ENCODE measurements around the gene HIVEP3.

HIVEP3 gene

GRCh38 chr1:41539418-41539805 lies 379.3 kb downstream of the HIVEP3 start:
- DNase-seq = no peak

DNA sequence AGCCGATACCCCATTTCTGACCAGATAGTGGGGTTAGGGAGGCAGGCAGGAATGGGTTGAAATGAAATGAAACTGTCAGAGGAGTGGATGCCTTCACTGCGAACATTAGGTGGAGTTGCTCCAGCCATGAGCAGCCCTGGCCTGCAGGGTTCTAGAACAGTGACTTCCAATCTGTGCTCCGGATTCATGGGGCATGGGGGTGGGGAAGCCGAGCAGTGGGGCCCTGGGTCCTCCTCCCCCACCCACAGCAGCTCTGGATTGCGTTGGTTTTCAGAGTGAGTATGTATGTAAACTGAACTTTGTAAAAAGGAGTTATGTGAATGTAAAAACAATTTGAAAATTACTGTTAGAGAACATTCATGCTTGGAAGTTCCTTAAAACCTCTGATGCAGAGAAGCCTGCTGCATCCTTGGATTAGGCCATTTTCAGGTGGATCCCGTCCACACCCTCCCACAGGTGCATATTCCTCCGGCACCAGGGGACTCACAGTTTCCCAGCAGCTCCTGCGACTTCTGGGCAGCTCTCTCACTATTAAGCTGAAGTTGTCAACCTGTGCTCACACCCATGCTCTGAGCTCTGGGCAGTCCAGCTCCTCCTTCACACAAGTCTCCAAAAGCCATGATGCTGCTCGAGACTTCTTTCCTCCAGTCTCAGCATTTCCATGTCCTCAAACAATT lies 379.8 kb downstream of the HIVEP3 start:
- DNase-seq = no peak

GRCh38 chr1:41537788-41538351 lies 380.9 kb downstream of the HIVEP3 start:
- no peak for DNase-seq

DNA sequence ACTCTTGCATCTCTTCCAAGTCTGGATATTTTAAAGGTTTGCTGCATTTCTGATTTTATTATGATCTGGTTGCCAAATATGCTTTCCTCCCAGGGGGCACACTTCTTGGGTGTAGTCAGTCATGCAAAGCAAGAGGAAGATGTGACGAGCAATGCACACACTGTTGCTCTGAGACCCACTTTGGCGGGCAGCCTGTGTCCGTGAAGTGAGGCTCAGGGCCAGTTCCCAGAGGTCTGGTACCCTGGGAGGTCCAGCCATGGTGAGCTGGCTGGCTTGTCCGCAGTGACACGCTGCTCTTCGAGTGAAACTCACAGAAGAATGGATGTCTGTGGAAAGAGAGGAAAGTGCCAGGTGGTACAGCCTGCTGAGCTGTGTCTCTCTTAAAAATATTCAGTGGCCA lies 381.5 kb downstream of the HIVEP3 start:
- DNase-seq = no peak

DNA sequence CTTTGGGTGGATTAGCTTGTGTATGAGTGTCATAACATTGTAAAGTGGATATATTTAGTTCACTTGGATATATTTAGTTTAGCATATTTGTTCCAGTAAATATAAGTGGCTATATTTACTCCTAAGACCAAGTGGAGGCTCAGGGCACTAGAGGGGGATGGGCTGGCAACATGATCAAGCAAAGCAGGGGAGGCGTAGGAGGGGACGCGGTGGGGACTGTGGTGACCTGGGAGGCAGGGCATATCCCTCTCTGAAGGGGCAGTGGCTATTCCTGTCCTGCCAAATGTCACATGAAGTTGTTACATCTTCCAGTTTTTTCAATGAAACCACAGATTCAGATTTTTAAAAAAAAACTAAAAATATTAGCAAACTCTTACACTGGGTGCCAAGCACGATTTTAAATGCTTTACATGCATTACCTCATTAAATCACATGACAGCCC lies 382.3 kb downstream of the HIVEP3 start:
- DNase-seq = no peak

- DNase-seq = no peak
These were observed 383.0 kb downstream of the HIVEP3 start for GRCh38 chr1:41535716-41536115.

DNA sequence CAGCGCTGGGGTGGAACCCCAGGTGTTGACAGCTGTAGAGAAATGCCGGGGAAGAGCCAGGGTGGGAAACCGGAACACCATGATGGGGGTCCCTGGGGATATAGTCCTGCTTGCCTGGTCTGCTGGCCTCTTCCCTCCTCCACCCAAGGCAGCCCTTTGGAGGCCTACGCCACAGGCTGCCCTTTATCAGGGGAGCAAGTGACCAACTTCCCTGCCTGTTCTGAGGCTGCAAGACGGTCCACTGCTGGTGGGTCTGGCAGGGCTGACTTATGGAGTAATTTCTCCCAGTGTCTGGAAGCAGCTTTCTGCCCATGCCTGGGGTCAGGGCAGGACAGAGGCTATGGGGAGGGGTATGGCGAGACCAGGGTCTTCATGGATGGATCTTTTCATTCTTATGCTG lies 383.4 kb downstream of the HIVEP3 start:
- no peak for DNase-seq

DNA sequence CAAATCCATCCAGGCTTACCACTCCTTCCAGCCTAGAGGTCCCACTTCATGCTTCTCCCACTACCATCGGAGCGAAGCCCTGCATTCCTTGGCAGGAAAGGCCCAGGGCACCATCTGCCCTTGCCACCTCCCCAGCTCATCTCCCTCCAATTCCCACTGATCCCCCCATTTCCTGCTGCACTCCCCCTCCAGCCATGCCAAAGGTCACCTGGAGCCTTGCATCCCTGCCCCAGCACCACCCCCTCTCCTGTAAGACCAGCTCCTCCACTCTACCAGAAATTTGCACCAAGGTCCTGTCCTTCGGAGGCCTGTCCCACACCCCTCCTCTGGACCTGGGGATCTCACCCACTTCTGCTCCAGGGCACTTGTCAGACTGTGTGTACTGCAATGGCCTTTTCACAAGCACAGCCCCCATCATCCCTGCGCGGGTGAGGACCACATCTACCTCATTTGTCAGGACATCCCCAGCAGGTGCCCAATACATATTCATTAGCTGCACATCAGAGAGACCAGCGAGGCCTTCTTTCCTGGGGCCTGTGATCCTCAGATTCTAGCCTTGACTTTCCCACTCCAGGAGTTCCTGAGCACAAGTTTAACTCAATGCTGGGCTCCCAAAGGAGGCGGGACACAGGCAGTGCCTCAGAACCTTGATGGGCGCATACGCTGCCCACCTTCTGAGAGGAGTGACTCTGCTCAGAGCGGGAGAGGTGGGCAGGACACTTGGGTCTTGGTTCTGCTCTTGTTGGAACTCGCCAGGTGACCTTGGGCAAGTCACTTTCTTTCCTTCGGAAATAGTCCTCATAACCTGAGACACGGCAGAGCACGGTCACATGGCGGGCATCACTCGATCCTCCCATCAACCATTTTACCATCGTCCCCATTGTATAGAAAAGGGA lies 384.3 kb downstream of the HIVEP3 start:
- DNase-seq = no peak

DNA sequence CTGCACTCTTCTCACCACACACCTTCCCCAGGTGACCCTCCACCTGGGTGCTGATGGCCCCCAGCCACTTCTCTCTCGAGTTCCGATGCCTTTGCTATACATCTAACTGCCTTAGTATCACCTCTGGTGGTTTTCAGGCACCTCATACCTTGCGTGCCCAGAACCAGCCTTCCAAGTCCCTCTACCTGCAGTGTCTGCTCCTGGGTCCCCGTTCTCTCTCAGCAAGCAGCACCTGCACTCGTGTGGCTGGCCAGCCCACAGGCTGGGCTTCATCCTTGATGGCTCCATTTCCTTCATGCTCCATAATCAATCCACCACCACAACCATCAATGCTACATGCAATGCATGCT lies 385.0 kb downstream of the HIVEP3 start:
- DNase-seq = no peak

DNA sequence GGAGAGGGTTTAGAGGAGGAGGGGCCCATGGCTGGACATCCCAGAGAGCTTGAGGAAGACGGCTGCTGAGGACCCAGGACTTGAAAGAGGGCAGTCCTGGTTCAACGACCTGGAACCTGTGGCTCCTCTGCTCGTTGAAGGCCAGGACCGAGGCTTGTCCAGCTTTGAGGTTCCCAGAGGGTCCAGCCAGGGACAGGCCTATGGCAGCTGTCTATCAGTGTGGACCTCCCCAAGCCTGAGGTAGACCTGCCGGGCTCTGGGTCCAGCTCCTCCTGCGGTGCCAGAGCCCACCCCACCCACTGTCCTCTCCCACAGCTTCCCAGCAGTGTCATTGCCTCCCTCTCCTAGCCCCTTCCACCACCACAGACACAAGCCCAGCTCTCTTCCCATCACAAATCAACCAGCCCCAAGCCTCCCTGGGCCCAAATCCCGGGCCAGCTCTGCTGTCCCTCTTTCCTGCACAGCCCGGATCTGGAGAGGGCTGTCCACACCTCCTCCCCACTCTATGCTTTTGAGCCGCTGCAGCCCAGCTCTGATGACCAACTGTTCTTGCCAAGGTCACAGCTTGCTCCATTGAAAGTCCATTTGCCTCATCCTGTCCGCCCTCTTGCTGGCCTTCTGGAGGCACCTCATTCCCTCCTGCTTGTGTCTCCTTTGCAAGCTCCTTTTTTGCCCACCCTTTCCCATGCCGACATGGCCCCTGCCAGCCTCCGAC lies 385.5 kb downstream of the HIVEP3 start:
- DNase-seq = no peak

DNA sequence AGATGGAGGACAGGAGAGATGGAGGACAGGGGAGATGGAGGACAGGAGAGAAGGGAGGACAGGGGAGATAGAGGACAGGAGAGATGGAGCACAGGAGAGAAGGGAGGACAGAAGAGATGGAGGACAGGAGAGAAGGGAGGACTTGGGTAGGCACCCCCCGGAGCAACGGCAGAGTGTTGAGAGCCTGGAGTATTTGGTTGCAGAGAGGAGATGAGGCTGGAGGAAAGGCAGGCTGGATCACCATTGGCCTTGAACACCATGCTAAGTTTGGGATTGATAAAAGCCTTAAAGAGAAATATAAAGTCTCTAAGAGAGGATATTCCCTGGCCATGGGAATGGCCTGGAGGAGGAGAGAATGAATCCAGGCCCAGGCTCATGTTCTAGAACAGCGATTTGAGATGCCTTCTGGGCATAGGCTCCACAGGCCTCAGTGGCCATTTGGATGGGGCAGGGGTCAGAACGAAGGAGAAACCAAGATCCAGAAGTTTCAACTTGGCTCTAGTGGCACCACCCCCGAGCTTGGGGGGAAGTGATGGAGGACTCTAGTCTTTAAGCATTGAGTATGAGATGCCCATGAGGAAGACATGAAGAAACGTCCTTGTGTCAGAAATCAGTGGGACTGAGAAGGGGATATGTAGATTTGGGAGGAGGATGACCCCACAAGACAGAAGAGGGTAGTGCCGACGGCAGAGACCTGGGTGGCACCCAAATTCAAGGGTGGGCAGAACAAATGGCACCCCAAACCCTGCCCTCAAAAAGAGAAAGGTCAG lies 386.3 kb downstream of the HIVEP3 start:
- DNase-seq = no peak

- DNase-seq = no peak
These were observed 388.3 kb downstream of the HIVEP3 start for GRCh38 chr1:41530411-41530810.

- DNase-seq = no peak
These were observed 388.9 kb downstream of the HIVEP3 start for GRCh38 chr1:41529621-41530395.

DNA sequence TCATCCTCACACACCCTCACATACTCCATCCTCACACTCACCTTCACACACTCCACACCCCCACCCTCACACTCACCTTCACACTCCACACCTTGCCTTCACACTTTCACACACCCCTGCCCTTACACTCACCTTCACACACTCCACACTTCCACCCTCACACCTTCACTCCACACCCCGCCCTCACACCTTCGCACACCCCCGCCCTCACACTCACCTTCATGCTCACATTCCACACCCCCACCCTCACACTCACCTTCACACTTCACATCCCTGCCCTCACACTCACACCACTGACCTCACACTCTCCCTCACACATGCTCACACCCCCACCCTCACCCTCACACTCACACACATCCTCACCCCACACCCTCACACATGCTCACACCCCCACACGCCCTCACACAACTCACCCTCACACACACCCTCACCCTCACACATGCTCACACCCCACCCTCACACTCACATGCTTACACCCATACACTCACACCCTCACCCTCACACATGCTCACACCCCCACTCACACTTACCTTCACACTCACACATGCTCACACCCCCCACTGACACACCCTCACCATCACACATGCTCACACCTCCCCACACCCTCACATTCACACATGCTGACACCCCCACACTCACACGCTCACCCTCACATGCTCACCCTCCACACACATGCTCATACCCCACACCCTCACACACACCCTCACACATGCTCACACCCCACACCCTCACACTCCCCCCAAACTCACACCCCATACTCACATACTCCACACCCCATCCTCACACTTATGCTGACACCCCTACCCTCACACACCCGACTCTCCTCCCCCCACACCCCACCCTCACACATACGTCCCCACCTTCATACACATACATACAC lies 389.8 kb downstream of the HIVEP3 start:
- DNase-seq = no peak

- no peak for DNase-seq
These were observed 390.6 kb downstream of the HIVEP3 start for GRCh38 chr1:41528106-41528505.

GRCh38 chr1:41526956-41527561 lies 391.7 kb downstream of the HIVEP3 start:
- DNase-seq = no peak

- DNase-seq = no peak
These were observed 392.7 kb downstream of the HIVEP3 start for GRCh38 chr1:41525891-41526587.

GRCh38 chr1:41524676-41525675 lies 393.7 kb downstream of the HIVEP3 start:
- no peak for DNase-seq

Measured in activated CD4-positive, alpha-beta T cell treated with anti-CD3 and anti-CD28 coated beads, Interleukin-2, amount 50 U/mL, for 48 hours (primary cell).